Measurements from ENCODE around the gene PARD6G.

- TF ChIP-seq, protein P1, sequence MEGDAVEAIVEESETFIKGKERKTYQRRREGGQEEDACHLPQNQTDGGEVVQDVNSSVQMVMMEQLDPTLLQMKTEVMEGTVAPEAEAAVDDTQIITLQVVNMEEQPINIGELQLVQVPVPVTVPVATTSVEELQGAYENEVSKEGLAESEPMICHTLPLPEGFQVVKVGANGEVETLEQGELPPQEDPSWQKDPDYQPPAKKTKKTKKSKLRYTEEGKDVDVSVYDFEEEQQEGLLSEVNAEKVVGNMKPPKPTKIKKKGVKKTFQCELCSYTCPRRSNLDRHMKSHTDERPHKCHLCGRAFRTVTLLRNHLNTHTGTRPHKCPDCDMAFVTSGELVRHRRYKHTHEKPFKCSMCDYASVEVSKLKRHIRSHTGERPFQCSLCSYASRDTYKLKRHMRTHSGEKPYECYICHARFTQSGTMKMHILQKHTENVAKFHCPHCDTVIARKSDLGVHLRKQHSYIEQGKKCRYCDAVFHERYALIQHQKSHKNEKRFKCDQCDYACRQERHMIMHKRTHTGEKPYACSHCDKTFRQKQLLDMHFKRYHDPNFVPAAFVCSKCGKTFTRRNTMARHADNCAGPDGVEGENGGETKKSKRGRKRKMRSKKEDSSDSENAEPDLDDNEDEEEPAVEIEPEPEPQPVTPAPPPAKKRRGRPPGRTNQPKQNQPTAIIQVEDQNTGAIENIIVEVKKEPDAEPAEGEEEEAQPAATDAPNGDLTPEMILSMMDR (conservative IDR thresholded peaks at IDR 0.05; ENCODE audit: low read depth, low read length): no peak
- no peak for TF ChIP-seq EZH2 (IDR thresholded peaks at IDR 0.05; ENCODE audit: low read length, unreplicated experiment)
- no peak for TF ChIP-seq EZH2phosphoT487 (IDR thresholded peaks at IDR 0.05; ENCODE audit: borderline replicate concordance, low read length)
Measured at GRCh38 chr18:80247393-80247841, at the start of gene PARD6G.

Measured in PC-3 (cell line).